Upper lobe of right lung (tissue), 1 donor: ENCODE measurements around the gene RAB42. TPM values are rescaled to one million over a fixed set of nuclear protein-coding genes. Genes with fewer than 3 reads are reported as not detected.
"Not testable (repeated sequence)": the region's sequence is repeated elsewhere in the genome, so short reads cannot be mapped to it uniquely, and the experiment has no call there.

Source experiments
- ATAC-seq: fragments of 200-7000 bp; cut with Tn5 transposase; one replicate; pipeline ENCODE4 v1.9.1; 2020; ENCODE audit warnings: mild to moderate bottlenecking, moderate library complexity
- DNase-seq: peaks from one replicate; pipeline ENCODE4 v3.0.0-alpha.2; 2020
- H3K27ac ChIP-seq: fragments of 200-600 bp; one replicate; pipeline ENCODE4 v1.8.0; 2022
- H3K27me3 ChIP-seq: fragments of 200-600 bp; one replicate; pipeline ENCODE4 v1.8.0; 2022; ENCODE audit warnings: mild to moderate bottlenecking
- H3K36me3 ChIP-seq: fragments of 200-600 bp; one replicate; pipeline ENCODE4 v1.8.0; 2022
- H3K4me1 ChIP-seq: fragments of 200-600 bp; one replicate; pipeline ENCODE4 v1.8.0; 2022
- H3K4me3 ChIP-seq: fragments of 200-600 bp; one replicate; pipeline ENCODE4 v1.8.0; 2022; ENCODE audit warnings: mild to moderate bottlenecking
- H3K9me3 ChIP-seq: fragments of 200-600 bp; one replicate; pipeline ENCODE4 v1.8.0; 2022
- CTCF ChIP-seq: fragments of 200-600 bp; IDR thresholded peaks from one replicate; pipeline ENCODE4 v1.8.0; 2022; ENCODE audit warnings: antibody characterized with exemption
- intact Hi-C: fragments of 100-400 bp; cut with DNase I; formaldehyde crosslinking; loops from one replicate; pipeline ENCODE4 v1.11.0; 2022
- total RNA-seq: library from RNA; stranded (reverse); fragmentation: NEBNext Ultra II Directional; extraction: Animal tissue kit (Norgen Biotek cat#: 25700); gene quantifications from one replicate; pipeline ENCODE4 v1.2.1, GENCODE V29; 2021
- donor health status: DM: no; HTN: yes; CAD: no; lungs with severe emphysema.

RAB42 gene
- total RNA-seq, 1 donor from 2014 or later = 5.5 TPM

GRCh38 chr1:28580722-28581530 is 11.1 kb upstream of the RAB42 start:
- TF ChIP-seq CTCF = no peak
- DNase-seq (peak; percentile 70), ATAC-seq (peak; percentile 28)
- peak overlapping the region; percentile 97 for H3K4me3 ChIP-seq
- peaks cover 47% of the 10 kb centered on the region for H3K36me3 ChIP-seq
- intact Hi-C loops = no loop called here
- H3K4me1 ChIP-seq = peaks cover 23% of the 10 kb centered on the region
- H3K27me3 ChIP-seq = no peaks in the 10 kb centered on the region
- peak overlapping the region; percentile 91 for H3K27ac ChIP-seq
- H3K9me3 ChIP-seq = no peaks in the 10 kb centered on the region

GRCh38 chr1:28581531-28582247 is 10.4 kb upstream of the RAB42 start:
- H3K9me3 ChIP-seq = no peaks in the 10 kb centered on the region
- intact Hi-C loops = no loop called here
- peaks cover 42% of the 10 kb centered on the region for H3K36me3 ChIP-seq
- H3K4me1 ChIP-seq = peaks cover 23% of the 10 kb centered on the region
- H3K27ac ChIP-seq = peak overlapping the region; percentile 91
- no peaks in the 10 kb centered on the region for H3K27me3 ChIP-seq
- ATAC-seq = peak; percentile 98
- peak; percentile 98 for DNase-seq
- peak; percentile 14 for TF ChIP-seq CTCF
- peak overlapping the region; percentile 97 for H3K4me3 ChIP-seq

- ATAC-seq (no peak), DNase-seq (no peak)
- peak overlapping the region; percentile 97 for H3K4me3 ChIP-seq
- H3K9me3 ChIP-seq = no peaks in the 10 kb centered on the region
- TF ChIP-seq CTCF = no peak
- H3K27ac ChIP-seq = peak overlapping the region; percentile 91
- intact Hi-C loops = no loop called here
- peaks cover 23% of the 10 kb centered on the region for H3K4me1 ChIP-seq
- no peaks in the 10 kb centered on the region for H3K27me3 ChIP-seq
- peaks cover 37% of the 10 kb centered on the region for H3K36me3 ChIP-seq
Observed at GRCh38 chr1:28582248-28582615, 9.8 kb upstream of the RAB42 start.

GRCh38 chr1:28586585-28587391 is 5.3 kb upstream of the RAB42 start:
- H3K9me3 ChIP-seq, DNase-seq, H3K36me3 ChIP-seq, H3K27ac ChIP-seq, H3K27me3 ChIP-seq, H3K4me1 ChIP-seq, H3K4me3 ChIP-seq, ATAC-seq, intact Hi-C loops: not testable (repeated sequence)

- no peaks in the 10 kb centered on the region for H3K36me3 ChIP-seq
- no peak for TF ChIP-seq CTCF
- ATAC-seq = peak; percentile 71
- peak overlapping the region; percentile 57 for H3K4me3 ChIP-seq
- H3K27me3 ChIP-seq = no peaks in the 10 kb centered on the region
- H3K4me1 ChIP-seq = peaks cover 5% of the 10 kb centered on the region
- intact Hi-C loops = loop anchor here (10.0 kb wide), 1 partner anchor 78 kb away; no protein-coding TSS in a partner anchor
- H3K27ac ChIP-seq = no peak overlapping the region
- DNase-seq = peak; percentile 71
- no peaks in the 10 kb centered on the region for H3K9me3 ChIP-seq
Observed at GRCh38 chr1:28592321-28593071, 431 bp downstream of the RAB42 start.

GRCh38 chr1:28593988-28594356 is 1.9 kb downstream of the RAB42 start:
- intact Hi-C loops = loop anchor here (10.0 kb wide), 1 partner anchor 79 kb away; no protein-coding TSS in a partner anchor
- ATAC-seq, DNase-seq, H3K27me3 ChIP-seq, H3K4me1 ChIP-seq, H3K36me3 ChIP-seq, H3K4me3 ChIP-seq, H3K27ac ChIP-seq, H3K9me3 ChIP-seq: not testable (repeated sequence)

GRCh38 chr1:28594686-28595411 is 2.8 kb downstream of the RAB42 start:
- H3K4me3 ChIP-seq, H3K9me3 ChIP-seq, H3K4me1 ChIP-seq, H3K27me3 ChIP-seq, H3K27ac ChIP-seq, ATAC-seq, DNase-seq, H3K36me3 ChIP-seq: not testable (repeated sequence)
- intact Hi-C loops = loop anchor here (10.0 kb wide), 1 partner anchor 80 kb away; no protein-coding TSS in a partner anchor
